Nephron (organoid): ENCODE data around the gene PWWP2B.

Source experiments
- H3K27ac Mint-ChIP-seq, 3 experiments: 2 replicates each; pipeline ENCODE4 v1.8.0; 2020; ENCODE audit warnings: mixed read lengths in 3 of 3, mild to moderate bottlenecking in 2 of 3, moderate library complexity in 1 of 3
- H3K27me3 Mint-ChIP-seq: 2 replicates; pipeline ENCODE4 v1.8.0; 2021; ENCODE audit warnings: low read depth, mild to moderate bottlenecking, moderate library complexity, mixed read lengths
- H3K36me3 Mint-ChIP-seq: 2 replicates; pipeline ENCODE4 v1.8.0; 2020; ENCODE audit warnings: low read depth, mixed read lengths
- H3K4me1 Mint-ChIP-seq: 2 replicates; pipeline ENCODE4 v1.8.0; 2020; ENCODE audit warnings: mixed read lengths
- H3K4me3 Mint-ChIP-seq, 3 experiments: 2 replicates each; pipeline ENCODE4 v1.8.0; 2020; ENCODE audit warnings: mild to moderate bottlenecking in 3 of 3, mixed read lengths in 3 of 3, moderate library complexity in 2 of 3
- H3K9me3 Mint-ChIP-seq: 2 replicates; pipeline ENCODE4 v1.8.0; 2020; ENCODE audit warnings: mixed read lengths
- TF ChIP-seq, protein P1 (sequence below), 3 experiments: fragments of 200-600 bp; sonication (generic); IDR thresholded peaks; one replicate each; pipeline ENCODE4 v1.5.0; 2021; ENCODE audit warnings: antibody characterized with exemption in 3 of 3; ENCODE audit not compliant: unreplicated experiment in 3 of 3

The PWWP2B gene

DNA sequence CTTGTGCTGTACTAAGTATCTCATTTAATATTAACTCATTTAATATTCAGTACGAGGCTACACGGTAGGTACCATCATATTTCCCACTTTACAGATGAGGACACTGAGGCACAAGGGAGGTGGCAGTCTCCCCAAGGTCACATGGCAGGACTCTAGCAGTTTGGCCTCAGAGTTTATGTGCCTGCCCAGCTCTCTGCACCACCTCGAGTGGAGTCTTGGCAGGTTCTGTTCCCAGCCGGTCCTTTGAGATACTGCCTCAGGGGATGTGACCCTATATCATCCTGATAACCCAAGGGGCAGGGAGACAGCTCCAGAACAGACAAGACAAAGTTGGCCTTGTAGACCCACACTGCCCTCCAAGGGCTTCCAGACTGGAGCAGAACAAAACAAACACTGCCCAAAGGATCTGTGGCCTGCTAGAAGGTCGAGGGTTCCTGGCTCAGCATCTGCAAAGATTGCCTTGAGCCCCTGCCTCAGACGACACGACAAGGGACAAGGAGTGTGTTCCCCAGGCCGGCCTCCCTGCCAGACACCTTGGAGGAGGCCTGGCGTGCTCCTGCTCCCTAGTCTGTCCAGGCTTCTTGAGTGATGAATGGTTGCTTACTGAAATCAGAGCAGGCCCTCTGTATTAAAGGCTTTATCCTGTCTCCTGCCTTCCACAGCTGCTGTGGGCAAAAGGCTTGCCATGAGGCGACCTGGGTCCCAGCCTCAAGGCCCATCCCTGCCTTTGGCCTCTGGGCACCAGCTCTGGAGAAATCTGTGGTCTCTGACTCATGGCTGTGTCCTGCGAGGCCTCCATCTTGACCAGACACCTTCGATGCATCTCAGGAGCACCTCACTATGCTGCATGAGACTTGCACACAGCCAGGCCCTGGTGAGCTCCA lies 3.9 kb upstream of the PWWP2B start:
- no peaks in the 10 kb centered on the region for H3K27me3 Mint-ChIP-seq
- no peak overlapping the region for H3K27ac Mint-ChIP-seq
- H3K4me3 Mint-ChIP-seq: peak overlapping the region in 2 of 3 experiments; percentile 38 to 42
- peaks cover 8% of the 10 kb centered on the region for H3K4me1 Mint-ChIP-seq
- H3K9me3 Mint-ChIP-seq: peaks cover 3% of the 10 kb centered on the region
- TF ChIP-seq, protein P1, sequence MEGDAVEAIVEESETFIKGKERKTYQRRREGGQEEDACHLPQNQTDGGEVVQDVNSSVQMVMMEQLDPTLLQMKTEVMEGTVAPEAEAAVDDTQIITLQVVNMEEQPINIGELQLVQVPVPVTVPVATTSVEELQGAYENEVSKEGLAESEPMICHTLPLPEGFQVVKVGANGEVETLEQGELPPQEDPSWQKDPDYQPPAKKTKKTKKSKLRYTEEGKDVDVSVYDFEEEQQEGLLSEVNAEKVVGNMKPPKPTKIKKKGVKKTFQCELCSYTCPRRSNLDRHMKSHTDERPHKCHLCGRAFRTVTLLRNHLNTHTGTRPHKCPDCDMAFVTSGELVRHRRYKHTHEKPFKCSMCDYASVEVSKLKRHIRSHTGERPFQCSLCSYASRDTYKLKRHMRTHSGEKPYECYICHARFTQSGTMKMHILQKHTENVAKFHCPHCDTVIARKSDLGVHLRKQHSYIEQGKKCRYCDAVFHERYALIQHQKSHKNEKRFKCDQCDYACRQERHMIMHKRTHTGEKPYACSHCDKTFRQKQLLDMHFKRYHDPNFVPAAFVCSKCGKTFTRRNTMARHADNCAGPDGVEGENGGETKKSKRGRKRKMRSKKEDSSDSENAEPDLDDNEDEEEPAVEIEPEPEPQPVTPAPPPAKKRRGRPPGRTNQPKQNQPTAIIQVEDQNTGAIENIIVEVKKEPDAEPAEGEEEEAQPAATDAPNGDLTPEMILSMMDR (IDR thresholded peaks at IDR 0.05; ENCODE audit: unreplicated experiment in 3 of 3): no peak
- H3K36me3 Mint-ChIP-seq: no peaks in the 10 kb centered on the region

DNA sequence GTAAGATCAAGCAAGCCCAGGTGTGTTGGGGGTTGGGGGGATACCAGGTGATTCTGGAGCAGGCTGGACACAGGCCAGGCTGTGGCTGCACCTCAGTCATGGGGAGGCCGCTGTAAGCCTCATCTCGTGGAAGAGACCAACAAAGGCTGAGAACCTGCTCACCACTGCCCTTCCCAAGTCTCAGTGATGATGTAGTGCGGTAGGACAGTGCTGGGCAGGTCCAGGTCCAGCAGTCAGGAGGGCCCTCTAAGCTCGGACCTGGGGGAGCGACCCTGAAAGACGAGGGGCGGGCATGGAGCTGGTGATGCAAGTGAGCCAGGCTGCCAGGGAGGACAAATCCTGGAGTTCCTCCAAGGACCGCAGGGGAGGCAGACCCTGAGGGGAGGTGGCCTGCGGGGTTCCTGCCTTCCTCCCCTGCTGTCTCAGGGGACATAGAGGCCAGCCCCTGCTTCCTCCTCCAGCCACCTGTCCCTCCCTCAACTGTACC lies 3.3 kb upstream of the PWWP2B start:
- Mint-ChIP-seq H3K36me3 (no peaks in the 10 kb centered on the region), H3K4me3 (peak overlapping the region in 2 of 3 experiments; percentile 38 to 42), H3K27me3 (no peaks in the 10 kb centered on the region), H3K9me3 (peaks cover 3% of the 10 kb centered on the region), H3K4me1 (peaks cover 11% of the 10 kb centered on the region), H3K27ac (no peak overlapping the region)
- TF ChIP-seq, protein P1 (IDR thresholded peaks at IDR 0.05; ENCODE audit: unreplicated experiment in 3 of 3): no peak

DNA sequence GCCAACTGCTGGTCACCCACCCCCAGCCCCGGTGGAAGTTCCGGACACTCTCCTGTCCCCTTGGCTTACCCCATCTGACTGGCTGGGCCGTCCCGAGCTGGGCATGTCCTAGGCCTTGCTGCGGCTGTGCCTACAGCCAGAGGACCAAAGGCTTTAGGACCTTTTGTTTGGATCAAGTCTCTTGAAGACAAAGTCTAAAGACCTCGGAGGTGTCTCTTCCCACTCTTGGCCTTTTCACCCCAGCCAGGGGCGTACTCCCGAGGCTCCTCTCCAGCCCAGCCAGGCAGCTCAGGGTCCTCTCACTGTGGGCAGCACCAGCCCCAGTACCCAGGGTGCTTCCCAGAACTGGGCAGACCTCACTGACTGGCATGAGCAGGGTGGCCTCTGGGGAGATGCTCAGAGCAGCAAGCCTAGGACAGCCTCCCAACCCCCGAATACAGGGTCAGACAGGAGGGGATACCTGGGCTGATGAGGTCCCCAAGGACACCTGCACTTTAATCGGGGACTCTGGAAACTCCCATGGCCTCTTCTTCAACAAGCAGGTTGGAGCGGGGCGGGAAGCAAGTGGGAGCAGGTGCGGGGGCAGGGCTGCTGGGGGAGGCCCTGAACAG lies 2.7 kb upstream of the PWWP2B start:
- Mint-ChIP-seq H3K4me3 (peak overlapping the region; percentile 67 to 81 (median 75)), H3K27me3 (no peaks in the 10 kb centered on the region), H3K27ac (peak overlapping the region; percentile 44 to 72 (median 45)), H3K4me1 (peaks cover 11% of the 10 kb centered on the region), H3K9me3 (peaks cover 3% of the 10 kb centered on the region), H3K36me3 (no peaks in the 10 kb centered on the region)
- TF ChIP-seq, protein P1 (IDR thresholded peaks at IDR 0.05; ENCODE audit: unreplicated experiment in 3 of 3): no peak

DNA sequence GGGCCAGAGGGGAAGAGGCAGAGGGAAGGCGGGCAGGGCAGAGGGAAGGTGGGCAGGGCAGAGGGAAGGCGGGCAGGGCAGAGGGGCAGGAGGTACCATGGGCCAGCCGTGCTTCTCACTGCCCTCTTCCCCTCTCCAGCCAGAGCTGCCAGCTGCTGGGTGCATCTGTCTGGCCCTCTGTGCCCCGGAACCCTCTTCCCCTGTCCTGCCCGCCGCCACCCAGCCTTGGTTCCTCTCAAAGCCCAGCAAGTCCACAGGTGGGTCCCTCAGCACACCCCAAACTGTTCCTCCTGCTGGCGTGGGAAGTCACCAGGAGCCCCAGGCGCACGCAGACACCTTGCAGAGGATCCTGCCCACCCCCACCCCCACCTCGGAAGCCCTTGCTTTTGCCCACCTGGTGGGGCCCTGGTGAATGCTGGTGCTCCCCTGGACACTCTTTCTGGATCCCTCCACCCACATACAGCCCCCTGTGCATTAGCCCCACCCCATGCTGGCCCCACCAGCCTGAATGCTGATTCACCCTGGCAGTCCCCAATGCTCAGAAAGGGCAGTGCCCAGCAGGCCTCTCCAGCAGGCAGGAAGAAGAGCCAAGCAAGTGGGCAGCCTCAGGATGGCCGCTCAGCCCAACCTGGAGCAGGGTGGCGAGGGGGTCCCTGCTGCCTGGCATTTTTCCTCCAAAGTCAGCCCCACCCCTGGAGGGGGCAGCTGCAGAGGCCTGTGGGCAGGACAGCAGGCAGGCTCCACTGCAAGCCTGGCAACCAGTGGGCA lies 1.9 kb upstream of the PWWP2B start:
- peak overlapping the region; percentile 44 to 72 (median 45) for H3K27ac Mint-ChIP-seq
- H3K36me3 Mint-ChIP-seq: no peaks in the 10 kb centered on the region
- no peaks in the 10 kb centered on the region for H3K27me3 Mint-ChIP-seq
- TF ChIP-seq, protein P1 (IDR thresholded peaks at IDR 0.05; ENCODE audit: unreplicated experiment in 3 of 3): no peak
- peak overlapping the region; percentile 67 to 81 (median 75) for H3K4me3 Mint-ChIP-seq
- H3K9me3 Mint-ChIP-seq: peaks cover 3% of the 10 kb centered on the region
- H3K4me1 Mint-ChIP-seq: peaks cover 11% of the 10 kb centered on the region

DNA sequence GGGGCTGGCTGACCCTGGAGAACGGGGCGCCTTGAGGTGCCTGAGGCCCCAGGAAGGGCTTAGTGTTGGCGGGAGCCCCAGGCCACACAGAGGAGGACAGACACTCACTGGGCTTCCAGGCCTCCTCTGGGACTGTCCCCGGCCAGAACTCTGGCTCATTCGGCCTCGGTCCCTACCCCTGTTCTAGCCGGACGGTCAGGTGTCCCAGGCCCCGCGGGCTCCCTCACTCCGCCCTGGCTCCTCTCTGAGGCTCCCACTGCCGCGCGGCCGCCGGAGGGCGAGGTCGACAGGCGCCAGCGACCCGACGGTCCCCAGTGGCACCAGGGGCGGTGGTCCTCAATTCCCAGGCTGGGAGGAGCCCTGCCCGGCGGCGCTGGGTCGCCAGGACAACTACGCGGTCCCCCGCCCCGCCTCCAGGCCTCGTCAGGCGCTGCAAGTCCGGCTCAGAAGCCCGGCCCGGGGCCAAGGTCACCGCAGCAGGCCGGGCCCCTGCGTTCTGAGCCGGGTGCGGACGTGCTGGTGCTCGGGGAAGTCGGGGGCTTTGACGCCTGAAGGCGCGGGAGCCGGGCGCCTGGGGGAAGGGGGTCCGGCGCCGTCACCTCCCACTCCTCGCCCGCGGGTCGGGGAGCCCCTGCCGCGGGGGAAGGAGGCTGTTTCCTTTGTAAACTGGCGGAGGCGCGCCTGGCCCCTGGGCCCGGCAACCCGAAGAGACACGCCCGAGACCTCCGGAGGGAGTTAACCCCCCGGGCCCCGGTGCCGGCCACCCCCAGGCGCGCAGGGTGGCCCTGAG lies 1.1 kb upstream of the PWWP2B start:
- Mint-ChIP-seq H3K27ac (no peak overlapping the region), H3K27me3 (no peaks in the 10 kb centered on the region), H3K4me1 (peaks cover 11% of the 10 kb centered on the region), H3K36me3 (no peaks in the 10 kb centered on the region), H3K4me3 (peak overlapping the region in 2 of 3 experiments; percentile 51 to 75), H3K9me3 (peaks cover 3% of the 10 kb centered on the region)
- TF ChIP-seq, protein P1 (IDR thresholded peaks at IDR 0.05; ENCODE audit: unreplicated experiment in 3 of 3): no peak
